Measurements from ENCODE around the gene TSHR. TPM values are rescaled to one million over a fixed set of nuclear protein-coding genes. Genes with fewer than 3 reads are reported as not detected.

TSHR gene
- total RNA-seq, 1 experiment from 2014 or later: not detected

DNA sequence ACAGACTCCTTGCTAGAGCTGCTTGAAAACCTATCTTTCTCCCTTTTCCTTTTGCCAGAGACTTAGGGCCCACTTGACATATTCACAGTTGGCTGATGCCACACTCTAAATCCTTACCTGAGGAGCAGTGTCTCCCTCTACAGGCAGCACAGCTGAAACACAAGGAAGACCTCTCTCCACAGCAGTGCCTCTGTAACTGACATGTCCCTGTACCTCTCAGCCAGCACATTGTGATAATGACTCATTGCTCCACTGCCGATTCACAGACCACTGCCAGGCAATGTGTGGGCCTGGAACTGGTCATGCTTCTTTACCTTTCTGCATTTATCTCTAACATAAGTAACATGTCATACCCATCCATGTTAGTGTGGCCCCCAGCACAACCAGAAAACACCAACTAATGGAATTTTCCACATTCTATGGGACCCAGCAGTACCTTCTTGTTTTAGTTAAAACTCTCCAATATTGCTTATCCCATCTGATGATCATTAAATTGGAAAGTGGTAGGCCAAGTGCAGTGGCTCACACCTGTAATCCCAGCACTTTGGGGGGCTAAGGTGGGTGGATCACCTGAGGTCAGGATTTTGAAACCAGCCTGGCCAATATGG is 208.8 kb downstream of the TSHR start:
- H3K36me3 Mint-ChIP-seq (ENCODE audit: insufficient read depth in 1 of 3, low read depth in 3 of 3): no peaks in the 10 kb centered on the region
- no peak overlapping the region for H3K27ac Mint-ChIP-seq
- H2BK15ac ChIP-seq (ENCODE audit: low read depth, low read length): no peak overlapping the region
- no peak overlapping the region for H2AK5ac ChIP-seq (ENCODE audit: insufficient read length, low read length)
- peaks cover 4 to 6% of the 10 kb centered on the region in 2 experiments for H3K4me1 Mint-ChIP-seq
- no peak overlapping the region for H3T11ph ChIP-seq (ENCODE audit: low read length)
- H3K27me3 Mint-ChIP-seq (ENCODE audit: low read depth): no peaks in the 10 kb centered on the region
- no peak overlapping the region for H3K56ac ChIP-seq (ENCODE audit: insufficient read length, low read depth, low read length)
- no peak overlapping the region for H2BK12ac ChIP-seq (ENCODE audit: insufficient read length, low read depth, low read length)
- no peaks in the 10 kb centered on the region for H3K79me1 ChIP-seq (ENCODE audit: insufficient read depth, low read depth, low read length, poor library complexity, severe bottlenecking)
- no peak overlapping the region for H4K91ac ChIP-seq (ENCODE audit: insufficient read length, low read depth, low read length)
- H4K8ac ChIP-seq (replicated peaks; ENCODE audit: insufficient read length, low read depth, low read length): no peak overlapping the region
- no peak overlapping the region for H3K14ac ChIP-seq (ENCODE audit: insufficient read depth, low read length)
- no peak overlapping the region for H3K4me3 Mint-ChIP-seq
- H3K23me2 ChIP-seq (ENCODE audit: insufficient read length, low read depth, low read length, poor library complexity, severe bottlenecking): no peaks in the 10 kb centered on the region
- DNase-seq: peak; percentile 91
- H4K20me1 ChIP-seq (ENCODE audit: control insufficient read depth, insufficient read depth, insufficient read length): no peaks in the 10 kb centered on the region
- no peaks in the 10 kb centered on the region for H3K9me3 ChIP-seq (ENCODE audit: control insufficient read depth, low read depth, low read length)
- H3K4me2 ChIP-seq (ENCODE audit: insufficient read depth, insufficient read length, low read length): no peak overlapping the region
- H3K4me1 ChIP-seq (ENCODE audit: insufficient read depth, low read length): no peaks in the 10 kb centered on the region
- H2BK20ac ChIP-seq (ENCODE audit: low read depth, low read length, poor library complexity, severe bottlenecking): no peak overlapping the region
- H3K18ac ChIP-seq (ENCODE audit: insufficient read length, low read depth, low read length): no peak overlapping the region
- H2BK120ac ChIP-seq (ENCODE audit: low read depth, low read length, poor library complexity, severe bottlenecking): no peak overlapping the region
- H3K9ac ChIP-seq (ENCODE audit: extremely low read depth, insufficient read length, low read length): no peak overlapping the region
- H4K5ac ChIP-seq (ENCODE audit: insufficient read length, low read depth, low read length): no peak overlapping the region
- H3K27me3 ChIP-seq (ENCODE audit: insufficient read depth, low read length): no peaks in the 10 kb centered on the region
- no peaks in the 10 kb centered on the region for H3K79me2 ChIP-seq (ENCODE audit: insufficient read depth, low read length)
- no peaks in the 10 kb centered on the region for H3K9me3 Mint-ChIP-seq
- H3K4ac ChIP-seq (ENCODE audit: low read depth, low read length): no peak overlapping the region
- WGBS (ENCODE audit: extremely low coverage, insufficient read length, low lambda C conversion rate): no CpG with 5 or more reads among the region's 1 CpG
- H3K27ac ChIP-seq (ENCODE audit: insufficient read length, low read depth, low read length): no peak overlapping the region
- TF ChIP-seq, protein P1, sequence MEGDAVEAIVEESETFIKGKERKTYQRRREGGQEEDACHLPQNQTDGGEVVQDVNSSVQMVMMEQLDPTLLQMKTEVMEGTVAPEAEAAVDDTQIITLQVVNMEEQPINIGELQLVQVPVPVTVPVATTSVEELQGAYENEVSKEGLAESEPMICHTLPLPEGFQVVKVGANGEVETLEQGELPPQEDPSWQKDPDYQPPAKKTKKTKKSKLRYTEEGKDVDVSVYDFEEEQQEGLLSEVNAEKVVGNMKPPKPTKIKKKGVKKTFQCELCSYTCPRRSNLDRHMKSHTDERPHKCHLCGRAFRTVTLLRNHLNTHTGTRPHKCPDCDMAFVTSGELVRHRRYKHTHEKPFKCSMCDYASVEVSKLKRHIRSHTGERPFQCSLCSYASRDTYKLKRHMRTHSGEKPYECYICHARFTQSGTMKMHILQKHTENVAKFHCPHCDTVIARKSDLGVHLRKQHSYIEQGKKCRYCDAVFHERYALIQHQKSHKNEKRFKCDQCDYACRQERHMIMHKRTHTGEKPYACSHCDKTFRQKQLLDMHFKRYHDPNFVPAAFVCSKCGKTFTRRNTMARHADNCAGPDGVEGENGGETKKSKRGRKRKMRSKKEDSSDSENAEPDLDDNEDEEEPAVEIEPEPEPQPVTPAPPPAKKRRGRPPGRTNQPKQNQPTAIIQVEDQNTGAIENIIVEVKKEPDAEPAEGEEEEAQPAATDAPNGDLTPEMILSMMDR (conservative IDR thresholded peaks at IDR 0.05): peak; percentile 92
- no peak overlapping the region for H3K23ac ChIP-seq (ENCODE audit: insufficient read length, low read depth, low read length)
- no peak overlapping the region for H2AFZ ChIP-seq (ENCODE audit: low read length)
- no peak overlapping the region for H2BK5ac ChIP-seq (ENCODE audit: insufficient read length, low read length)

All from H9 (cell line).